KOPT-K1 (cell line): ENCODE data around the gene ETV6.
A peak's percentile ranks its signal among the peaks of the same experiment; 100 is the strongest.

Experiments
- H3K27ac ChIP-seq: fragments of 200-600 bp; sonication (generic); 2 replicates; pipeline ENCODE4 v1.5.1; 2016; ENCODE audit warnings: antibody characterized with exemption, mild to moderate bottlenecking, low read depth, low read length; ENCODE audit not compliant: poor library complexity, severe bottlenecking
- H3K36me3 ChIP-seq: fragments of 200-600 bp; sonication (generic); 2 replicates; pipeline ENCODE4 v1.5.1; 2017; ENCODE audit warnings: antibody characterized with exemption, mild to moderate bottlenecking, low read length, moderate library complexity; ENCODE audit not compliant: insufficient read depth
- H3K9me3 ChIP-seq: fragments of 200-600 bp; sonication (generic); 2 replicates; pipeline ENCODE4 v1.5.1; 2017; ENCODE audit warnings: antibody characterized with exemption, low read length, mild to moderate bottlenecking; ENCODE audit not compliant: insufficient read depth, poor library complexity, severe bottlenecking

ETV6 gene

GRCh38 chr12:11829764-11830194, 180.3 kb downstream of the ETV6 start:
- H3K9me3 ChIP-seq: no peaks in the 10 kb centered on the region
- no peak overlapping the region for H3K27ac ChIP-seq
- peaks cover 49% of the 10 kb centered on the region; the same call in 1 of the 2 replicates for H3K36me3 ChIP-seq

- Histone ChIP-seq H3K27ac (no peak overlapping the region), H3K36me3 (peaks cover 49% of the 10 kb centered on the region; the same call in 1 of the 2 replicates), H3K9me3 (no peaks in the 10 kb centered on the region)
These were observed 180.9 kb downstream of the ETV6 start for GRCh38 chr12:11830307-11830801.

GRCh38 chr12:11832093-11832492, 182.6 kb downstream of the ETV6 start:
- peaks cover 38% of the 10 kb centered on the region; the same call in 1 of the 2 replicates for H3K36me3 ChIP-seq
- no peaks in the 10 kb centered on the region for H3K9me3 ChIP-seq
- H3K27ac ChIP-seq: no peak overlapping the region

GRCh38 chr12:11833174-11833895, 183.9 kb downstream of the ETV6 start:
- H3K27ac ChIP-seq: no peak overlapping the region

GRCh38 chr12:11834104-11834812, 184.8 kb downstream of the ETV6 start:
- Histone ChIP-seq H3K36me3 (peaks cover 25% of the 10 kb centered on the region), H3K9me3 (no peaks in the 10 kb centered on the region), H3K27ac (no peak overlapping the region)

More at GRCh38 chr12:11833174-11833895, 183.9 kb downstream of the ETV6 start:
- Histone ChIP-seq H3K36me3 (peaks cover 26% of the 10 kb centered on the region; the same call in 1 of the 2 replicates), H3K9me3 (no peaks in the 10 kb centered on the region)

DNA sequence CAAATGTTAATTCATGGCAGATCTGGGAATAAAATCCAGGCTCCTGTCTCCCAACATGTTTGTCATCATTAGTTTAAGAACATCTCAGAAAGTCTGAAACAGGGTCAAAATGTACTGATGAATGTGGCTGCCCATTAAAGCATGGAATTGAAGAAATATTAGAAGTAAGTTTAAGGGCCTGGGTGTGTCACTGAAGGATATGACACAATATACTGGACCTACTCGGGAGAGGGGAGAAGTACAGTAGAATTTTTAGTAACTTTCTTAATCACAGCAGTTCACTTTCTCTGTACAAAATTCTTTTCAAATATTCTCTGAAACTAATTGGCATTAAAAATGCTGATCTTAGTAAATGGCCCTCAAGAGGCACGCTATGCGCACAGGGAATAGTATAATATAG, 185.5 kb downstream of the ETV6 start:
- Histone ChIP-seq H3K36me3 (peaks cover 25% of the 10 kb centered on the region), H3K27ac (no peak overlapping the region)

GRCh38 chr12:11836282-11837151, 187.0 kb downstream of the ETV6 start:
- Histone ChIP-seq H3K27ac (peak overlapping the region; percentile 39), H3K36me3 (peaks cover 31% of the 10 kb centered on the region), H3K9me3 (no peaks in the 10 kb centered on the region)

More for the DNA sequence above, 185.5 kb downstream of the ETV6 start:
- no peaks in the 10 kb centered on the region for H3K9me3 ChIP-seq

- Histone ChIP-seq H3K36me3 (peaks cover 37% of the 10 kb centered on the region), H3K9me3 (no peaks in the 10 kb centered on the region), H3K27ac (no peak overlapping the region)
These were observed 187.9 kb downstream of the ETV6 start for GRCh38 chr12:11837216-11837934.

GRCh38 chr12:11838403-11838802, 188.9 kb downstream of the ETV6 start:
- H3K27ac ChIP-seq: peak overlapping the region; percentile 10

DNA sequence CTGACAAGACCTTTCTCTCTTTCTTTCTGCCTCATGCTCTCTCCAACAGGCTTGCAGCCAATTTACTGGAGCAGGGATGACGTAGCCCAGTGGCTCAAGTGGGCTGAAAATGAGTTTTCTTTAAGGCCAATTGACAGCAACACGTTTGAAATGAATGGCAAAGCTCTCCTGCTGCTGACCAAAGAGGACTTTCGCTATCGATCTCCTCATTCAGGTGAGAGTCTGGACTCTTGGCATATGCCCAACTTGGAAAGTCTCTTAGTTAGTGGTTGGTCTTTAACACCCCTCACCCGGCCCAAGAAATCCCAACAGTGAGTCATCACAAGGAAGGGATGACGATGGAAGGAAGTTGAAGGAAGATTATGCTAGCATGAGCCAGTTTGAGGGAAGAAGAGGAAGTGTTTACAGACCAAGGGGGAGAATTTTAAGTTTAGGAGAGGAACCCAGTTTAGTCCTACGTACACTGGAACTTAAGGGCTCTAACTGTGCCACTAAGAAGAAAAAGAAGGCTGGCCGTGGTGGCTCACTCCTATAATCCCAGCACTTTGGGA, 189.7 kb downstream of the ETV6 start:
- peaks cover 55% of the 10 kb centered on the region for H3K36me3 ChIP-seq
- no peak overlapping the region for H3K27ac ChIP-seq
- H3K9me3 ChIP-seq: no peaks in the 10 kb centered on the region

More at GRCh38 chr12:11838403-11838802, 188.9 kb downstream of the ETV6 start:
- no peaks in the 10 kb centered on the region for H3K9me3 ChIP-seq
- H3K36me3 ChIP-seq: peaks cover 47% of the 10 kb centered on the region

GRCh38 chr12:11840366-11840765, 190.9 kb downstream of the ETV6 start:
- no peak overlapping the region for H3K27ac ChIP-seq
- no peaks in the 10 kb centered on the region for H3K9me3 ChIP-seq
- H3K36me3 ChIP-seq: peaks cover 65% of the 10 kb centered on the region

DNA sequence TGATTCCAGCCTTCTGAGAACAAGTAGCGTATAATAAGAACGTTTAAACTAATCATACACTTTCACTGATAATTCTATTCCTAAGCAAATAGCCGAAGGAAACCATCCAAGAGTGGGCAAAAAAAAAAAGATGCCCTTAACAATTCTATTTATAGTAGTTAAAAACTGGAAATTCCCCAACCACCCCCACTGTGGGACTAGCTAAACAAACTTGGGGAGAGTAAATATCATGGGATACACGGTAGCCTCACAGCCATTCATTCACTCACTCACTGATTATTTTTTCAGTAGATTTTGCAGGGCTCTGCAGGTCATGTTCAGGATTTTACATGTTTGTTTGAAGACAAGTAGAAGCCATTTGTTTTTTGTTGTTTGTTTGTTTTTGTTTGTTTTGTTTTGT, 197.0 kb downstream of the ETV6 start:
- no peaks in the 10 kb centered on the region for H3K9me3 ChIP-seq
- peaks cover 88% of the 10 kb centered on the region for H3K36me3 ChIP-seq
- no peak overlapping the region for H3K27ac ChIP-seq

DNA sequence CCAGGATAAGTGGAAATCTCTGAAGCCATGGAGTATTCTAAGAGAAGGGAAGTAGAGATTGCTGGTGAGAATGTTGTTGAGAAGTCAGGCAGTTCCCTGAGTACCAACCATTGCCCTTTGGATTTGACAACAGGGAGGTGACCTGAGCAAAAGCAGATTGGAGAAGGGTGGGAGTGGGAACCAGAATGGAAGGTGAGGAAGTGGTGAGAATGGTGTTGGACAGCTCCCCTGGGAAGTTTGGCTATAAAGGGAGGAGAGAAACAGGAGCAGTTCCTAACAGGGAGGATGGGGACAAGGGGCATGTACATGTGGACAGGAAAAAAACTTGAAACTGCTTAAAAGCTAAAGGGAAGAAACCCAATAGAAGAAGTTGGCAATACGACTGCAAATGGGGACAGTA, 198.1 kb downstream of the ETV6 start:
- no peak overlapping the region for H3K27ac ChIP-seq
- H3K36me3 ChIP-seq: peaks cover 80% of the 10 kb centered on the region
- no peaks in the 10 kb centered on the region for H3K9me3 ChIP-seq
